Measurements from ENCODE around the gene TTC28. TPM values are rescaled to one million over a fixed set of nuclear protein-coding genes. Genes with fewer than 3 reads are reported as not detected.

The TTC28 gene
- total and polyA plus RNA-seq, 2 donors (not counting 1 experiment from before 2014, with no cell fraction given), result 8.2 to 31.4 TPM

- no peak for TF ChIP-seq EZH2 (IDR thresholded peaks at IDR 0.05; ENCODE audit: low read length, missing control alignments)
- TF ChIP-seq CTCF (conservative IDR thresholded peaks at IDR 0.05 in 1 of 2, IDR thresholded peaks at IDR 0.05 in 1 of 2; ENCODE audit: low read depth in 1 of 2, low read length in 2 of 2), result no peak
- no peaks in the 10 kb centered on the region for H3K27me3 ChIP-seq (ENCODE audit: control insufficient read depth, insufficient read depth, low read length)
- H2AFZ ChIP-seq (ENCODE audit: low read length), result no peak overlapping the region
- H3K9me3 ChIP-seq (ENCODE audit: control insufficient read depth, insufficient read depth, low read depth, low read length), result no peaks in the 10 kb centered on the region
- peaks cover 2% of the 10 kb centered on the region for H3K36me3 ChIP-seq (ENCODE audit: control insufficient read depth, insufficient read depth, low read length)
- no peaks in the 10 kb centered on the region for H3K4me1 ChIP-seq (ENCODE audit: control insufficient read depth, extremely low read depth, insufficient read depth, low read length)
- H3K4me2 ChIP-seq (ENCODE audit: extremely low read depth, insufficient read depth, low read length), result no peak overlapping the region
- no peaks in the 10 kb centered on the region for H3K79me2 ChIP-seq (ENCODE audit: control insufficient read depth, insufficient read depth, low read length)
- H4K20me1 ChIP-seq (ENCODE audit: control insufficient read depth, extremely low read depth, insufficient read depth, low read length), result no peaks in the 10 kb centered on the region
- no peak overlapping the region for H3K9ac ChIP-seq (ENCODE audit: insufficient read depth, low read length)
- H3K4me3 ChIP-seq (replicated peaks in 1 of 4; ENCODE audit: control extremely low read depth in 1 of 4, insufficient read depth in 1 of 4, low read depth in 3 of 4, low read length in 4 of 4), result no peak overlapping the region
- no peak overlapping the region for H3K27ac ChIP-seq (ENCODE audit: insufficient read depth, low read length)
- DNase-seq (ENCODE audit: low read depth in 2 of 2), result no peak
These were observed 577.4 kb downstream of the TTC28 start for GRCh38 chr22:28102151-28102812.

- TF ChIP-seq CTCF (conservative IDR thresholded peaks at IDR 0.05 in 1 of 2, IDR thresholded peaks at IDR 0.05 in 1 of 2; ENCODE audit: low read depth in 1 of 2, low read length in 2 of 2) (no peak), EZH2 (IDR thresholded peaks at IDR 0.05; ENCODE audit: low read length, missing control alignments) (no peak)
- Histone ChIP-seq H3K27ac (ENCODE audit: insufficient read depth, low read length) (no peak overlapping the region), H3K79me2 (ENCODE audit: control insufficient read depth, insufficient read depth, low read length) (no peaks in the 10 kb centered on the region), H3K4me3 (replicated peaks in 1 of 4; ENCODE audit: control extremely low read depth in 1 of 4, insufficient read depth in 1 of 4, low read depth in 3 of 4, low read length in 4 of 4) (no peak overlapping the region), H2AFZ (ENCODE audit: low read length) (no peak overlapping the region), H3K9me3 (ENCODE audit: control insufficient read depth, insufficient read depth, low read depth, low read length) (no peaks in the 10 kb centered on the region), H3K36me3 (ENCODE audit: control insufficient read depth, insufficient read depth, low read length) (no peaks in the 10 kb centered on the region), H3K27me3 (ENCODE audit: control insufficient read depth, insufficient read depth, low read length) (no peaks in the 10 kb centered on the region), H3K4me1 (ENCODE audit: control insufficient read depth, extremely low read depth, insufficient read depth, low read length) (no peaks in the 10 kb centered on the region), H3K9ac (ENCODE audit: insufficient read depth, low read length) (no peak overlapping the region), H3K4me2 (ENCODE audit: extremely low read depth, insufficient read depth, low read length) (no peak overlapping the region), H4K20me1 (ENCODE audit: control insufficient read depth, extremely low read depth, insufficient read depth, low read length) (no peaks in the 10 kb centered on the region)
- no peak for DNase-seq (ENCODE audit: low read depth in 2 of 2)
These were observed 582.0 kb downstream of the TTC28 start for GRCh38 chr22:28097627-28098026.

- no peak for TF ChIP-seq EZH2 (IDR thresholded peaks at IDR 0.05; ENCODE audit: low read length, missing control alignments)
- no peak for TF ChIP-seq CTCF (conservative IDR thresholded peaks at IDR 0.05 in 1 of 2, IDR thresholded peaks at IDR 0.05 in 1 of 2; ENCODE audit: low read depth in 1 of 2, low read length in 2 of 2)
- Histone ChIP-seq H3K9me3 (ENCODE audit: control insufficient read depth, insufficient read depth, low read depth, low read length) (no peaks in the 10 kb centered on the region), H3K4me1 (ENCODE audit: control insufficient read depth, extremely low read depth, insufficient read depth, low read length) (no peaks in the 10 kb centered on the region), H3K27ac (ENCODE audit: insufficient read depth, low read length) (no peak overlapping the region), H2AFZ (ENCODE audit: low read length) (no peak overlapping the region), H3K9ac (ENCODE audit: insufficient read depth, low read length) (no peak overlapping the region), H3K79me2 (ENCODE audit: control insufficient read depth, insufficient read depth, low read length) (no peaks in the 10 kb centered on the region), H4K20me1 (ENCODE audit: control insufficient read depth, extremely low read depth, insufficient read depth, low read length) (no peaks in the 10 kb centered on the region), H3K4me3 (replicated peaks in 1 of 4; ENCODE audit: control extremely low read depth in 1 of 4, insufficient read depth in 1 of 4, low read depth in 3 of 4, low read length in 4 of 4) (no peak overlapping the region), H3K27me3 (ENCODE audit: control insufficient read depth, insufficient read depth, low read length) (no peaks in the 10 kb centered on the region), H3K4me2 (ENCODE audit: extremely low read depth, insufficient read depth, low read length) (no peak overlapping the region), H3K36me3 (ENCODE audit: control insufficient read depth, insufficient read depth, low read length) (no peaks in the 10 kb centered on the region)
- no peak for DNase-seq (ENCODE audit: low read depth in 2 of 2)
These were observed 583.5 kb downstream of the TTC28 start for GRCh38 chr22:28096161-28096560.
